Panc1 (cell line): Measurements from ENCODE around the gene KCTD19.

ENCODE experiments used
- CTCF ChIP-seq: fragments of 450-650 bp; IDR thresholded peaks from 2 replicates; pipeline ENCODE4 v1.5.1; 2017; ENCODE audit warnings: mild to moderate bottlenecking
- POLR2AphosphoS5 ChIP-seq: IDR thresholded peaks from 2 replicates; pipeline ENCODE4 v1.6.1; 2012; ENCODE audit warnings: mild to moderate bottlenecking, low read depth, low read length, moderate library complexity
- SIN3A ChIP-seq: IDR thresholded peaks from 2 replicates; pipeline ENCODE4 v1.6.1; 2012; ENCODE audit warnings: low read depth, mild to moderate bottlenecking, low read length, moderate library complexity, borderline replicate concordance; ENCODE audit not compliant: insufficient read depth
- TCF7L2 ChIP-seq: IDR thresholded peaks from 2 replicates; pipeline ENCODE4 v1.6.1; 2011; ENCODE audit warnings: mild to moderate bottlenecking, low read depth, low read length, inconsistent platforms
- TF ChIP-seq, protein P1 (sequence below), 2 experiments: IDR thresholded peaks; 2 replicates each; pipeline ENCODE4 v1.6.1; 2011 to 2012; ENCODE audit warnings: low read depth in 2 of 2, control low read depth in 1 of 2, low read length in 1 of 2, mild to moderate bottlenecking in 1 of 2, moderate library complexity in 1 of 2; ENCODE audit not compliant: insufficient read depth in 1 of 2

GRCh38 chr16:67291461-67291860, 35.1 kb downstream of the KCTD19 start:
- TF ChIP-seq CTCF (no peak), SIN3A (no peak), POLR2AphosphoS5 (no peak), TCF7L2 (no peak)
- TF ChIP-seq, protein P1, sequence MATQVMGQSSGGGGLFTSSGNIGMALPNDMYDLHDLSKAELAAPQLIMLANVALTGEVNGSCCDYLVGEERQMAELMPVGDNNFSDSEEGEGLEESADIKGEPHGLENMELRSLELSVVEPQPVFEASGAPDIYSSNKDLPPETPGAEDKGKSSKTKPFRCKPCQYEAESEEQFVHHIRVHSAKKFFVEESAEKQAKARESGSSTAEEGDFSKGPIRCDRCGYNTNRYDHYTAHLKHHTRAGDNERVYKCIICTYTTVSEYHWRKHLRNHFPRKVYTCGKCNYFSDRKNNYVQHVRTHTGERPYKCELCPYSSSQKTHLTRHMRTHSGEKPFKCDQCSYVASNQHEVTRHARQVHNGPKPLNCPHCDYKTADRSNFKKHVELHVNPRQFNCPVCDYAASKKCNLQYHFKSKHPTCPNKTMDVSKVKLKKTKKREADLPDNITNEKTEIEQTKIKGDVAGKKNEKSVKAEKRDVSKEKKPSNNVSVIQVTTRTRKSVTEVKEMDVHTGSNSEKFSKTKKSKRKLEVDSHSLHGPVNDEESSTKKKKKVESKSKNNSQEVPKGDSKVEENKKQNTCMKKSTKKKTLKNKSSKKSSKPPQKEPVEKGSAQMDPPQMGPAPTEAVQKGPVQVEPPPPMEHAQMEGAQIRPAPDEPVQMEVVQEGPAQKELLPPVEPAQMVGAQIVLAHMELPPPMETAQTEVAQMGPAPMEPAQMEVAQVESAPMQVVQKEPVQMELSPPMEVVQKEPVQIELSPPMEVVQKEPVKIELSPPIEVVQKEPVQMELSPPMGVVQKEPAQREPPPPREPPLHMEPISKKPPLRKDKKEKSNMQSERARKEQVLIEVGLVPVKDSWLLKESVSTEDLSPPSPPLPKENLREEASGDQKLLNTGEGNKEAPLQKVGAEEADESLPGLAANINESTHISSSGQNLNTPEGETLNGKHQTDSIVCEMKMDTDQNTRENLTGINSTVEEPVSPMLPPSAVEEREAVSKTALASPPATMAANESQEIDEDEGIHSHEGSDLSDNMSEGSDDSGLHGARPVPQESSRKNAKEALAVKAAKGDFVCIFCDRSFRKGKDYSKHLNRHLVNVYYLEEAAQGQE (IDR thresholded peaks at IDR 0.05; ENCODE audit: insufficient read depth in 1 of 2, low read depth in 2 of 2, low read length in 1 of 2), result no peak
